H7 (cell line): ENCODE results near the gene ICAM4. TPM values are rescaled to one million over a fixed set of nuclear protein-coding genes. Genes with fewer than 3 reads are reported as not detected.

Source experiments
- DNase-seq: peaks from one replicate; pipeline ENCODE4 v3.0.0; 2012
- H3K27me3 ChIP-seq: 2 replicates; pipeline ENCODE4 v1.6.0; 2011; ENCODE audit warnings: mild to moderate bottlenecking, low read length; ENCODE audit not compliant: control insufficient read depth, insufficient read depth
- H3K36me3 ChIP-seq: replicated peaks from 2 replicates; pipeline ENCODE4 v1.5.1; 2011; ENCODE audit warnings: low read length; ENCODE audit not compliant: control insufficient read depth, insufficient read depth
- H3K4me3 ChIP-seq: 2 replicates; pipeline ENCODE4 v1.5.1; 2011; ENCODE audit warnings: low read depth, mild to moderate bottlenecking, control low read depth, low read length, moderate library complexity; ENCODE audit not compliant: insufficient read depth
- total RNA-seq: library from RNA; depleted of rRNA; stranded (reverse); fragments of >200 nt; shearing (Covaris generic); gene quantifications from 2 replicates; pipeline ENCODE4 v1.2.3, GENCODE V29; 2014

The ICAM4 gene
- total RNA-seq, 1 experiment from 2014 or later = 1.7 TPM

- DNase-seq = no peak
- H3K27me3 ChIP-seq = peaks cover 95% of the 10 kb centered on the region
- H3K4me3 ChIP-seq = peak overlapping the region; percentile 50; the same call in 1 of the 2 replicates
- no peaks in the 10 kb centered on the region for H3K36me3 ChIP-seq
Observed at GRCh38 chr19:10291554-10292205, 4.9 kb downstream of the ICAM4 start.

- Histone ChIP-seq H3K27me3 (peaks cover 93% of the 10 kb centered on the region), H3K4me3 (peak overlapping the region; percentile 50), H3K36me3 (no peaks in the 10 kb centered on the region)
- DNase-seq = peak; percentile 98
Observed at GRCh38 chr19:10292206-10292788, 5.5 kb downstream of the ICAM4 start.

- H3K36me3 ChIP-seq = no peaks in the 10 kb centered on the region
- H3K27me3 ChIP-seq = peaks cover 90% of the 10 kb centered on the region
- peak overlapping the region; percentile 40 for H3K4me3 ChIP-seq
- peak; percentile 75 for DNase-seq
Observed at GRCh38 chr19:10292789-10293636, 6.3 kb downstream of the ICAM4 start.

DNA sequence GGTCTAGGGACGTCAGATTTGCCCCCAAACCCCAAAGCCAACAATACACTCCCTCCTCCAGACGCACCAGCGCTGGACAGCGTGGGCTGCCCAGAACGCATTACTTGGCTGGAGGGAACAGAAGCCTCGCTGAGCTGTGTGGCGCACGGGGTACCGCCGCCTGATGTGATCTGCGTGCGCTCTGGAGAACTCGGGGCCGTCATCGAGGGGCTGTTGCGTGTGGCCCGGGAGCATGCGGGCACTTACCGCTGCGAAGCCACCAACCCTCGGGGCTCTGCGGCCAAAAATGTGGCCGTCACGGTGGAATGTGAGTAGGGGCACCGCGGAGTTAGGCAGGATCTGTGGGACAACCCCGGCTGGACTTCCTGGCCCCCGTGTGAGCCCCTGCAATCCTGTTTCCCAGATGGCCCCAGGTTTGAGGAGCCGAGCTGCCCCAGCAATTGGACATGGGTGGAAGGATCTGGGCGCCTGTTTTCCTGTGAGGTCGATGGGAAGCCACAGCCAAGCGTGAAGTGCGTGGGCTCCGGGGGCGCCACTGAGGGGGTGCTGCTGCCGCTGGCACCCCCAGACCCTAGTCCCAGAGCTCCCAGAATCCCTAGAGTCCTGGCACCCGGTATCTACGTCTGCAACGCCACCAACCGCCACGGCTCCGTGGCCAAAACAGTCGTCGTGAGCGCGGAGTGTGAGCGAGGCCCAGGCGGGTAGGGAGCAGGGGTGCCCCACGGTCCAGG, 7.0 kb downstream of the ICAM4 start:
- H3K36me3 ChIP-seq = no peaks in the 10 kb centered on the region
- H3K4me3 ChIP-seq = no peak overlapping the region
- DNase-seq = peak; percentile 65
- H3K27me3 ChIP-seq = peaks cover 83% of the 10 kb centered on the region

DNA sequence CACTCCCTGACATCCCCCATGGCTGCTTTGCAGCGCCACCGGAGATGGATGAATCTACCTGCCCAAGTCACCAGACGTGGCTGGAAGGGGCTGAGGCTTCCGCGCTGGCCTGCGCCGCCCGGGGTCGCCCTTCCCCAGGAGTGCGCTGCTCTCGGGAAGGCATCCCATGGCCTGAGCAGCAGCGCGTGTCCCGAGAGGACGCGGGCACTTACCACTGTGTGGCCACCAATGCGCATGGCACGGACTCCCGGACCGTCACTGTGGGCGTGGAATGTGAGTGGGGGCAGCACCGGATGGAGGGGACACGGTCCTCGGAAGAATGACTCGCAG, 7.6 kb downstream of the ICAM4 start:
- H3K4me3 ChIP-seq = no peak overlapping the region
- peaks cover 77% of the 10 kb centered on the region for H3K27me3 ChIP-seq
- peak; percentile 89 for DNase-seq
- no peaks in the 10 kb centered on the region for H3K36me3 ChIP-seq

DNA sequence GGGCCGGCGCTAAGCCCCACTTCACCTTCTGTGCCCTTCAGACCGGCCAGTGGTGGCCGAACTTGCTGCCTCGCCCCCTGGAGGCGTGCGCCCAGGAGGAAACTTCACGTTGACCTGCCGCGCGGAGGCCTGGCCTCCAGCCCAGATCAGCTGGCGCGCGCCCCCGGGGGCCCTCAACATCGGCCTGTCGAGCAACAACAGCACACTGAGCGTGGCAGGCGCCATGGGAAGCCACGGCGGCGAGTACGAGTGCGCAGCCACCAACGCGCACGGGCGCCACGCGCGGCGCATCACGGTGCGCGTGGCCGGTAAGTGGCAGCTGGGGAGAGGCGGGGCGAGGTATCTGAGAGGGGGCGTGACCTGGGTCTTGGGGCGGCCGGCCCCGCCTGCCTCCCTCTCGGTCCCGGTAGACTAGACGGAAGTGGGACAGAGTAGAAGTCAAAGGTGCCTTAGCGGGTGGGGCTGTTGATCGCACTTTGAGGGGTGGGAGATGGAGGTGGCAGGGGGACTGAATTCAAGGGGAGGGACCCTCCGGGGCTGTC, 8.6 kb downstream of the ICAM4 start:
- Histone ChIP-seq H3K36me3 (no peaks in the 10 kb centered on the region), H3K27me3 (peaks cover 68% of the 10 kb centered on the region), H3K4me3 (peak overlapping the region; percentile 40; the same call in 1 of the 2 replicates)
- DNase-seq = peak; percentile 90

GRCh38 chr19:10295847-10296591, 9.3 kb downstream of the ICAM4 start:
- DNase-seq = peak; percentile 93
- H3K36me3 ChIP-seq = no peaks in the 10 kb centered on the region
- peak overlapping the region; percentile 40 for H3K4me3 ChIP-seq
- H3K27me3 ChIP-seq = peaks cover 62% of the 10 kb centered on the region

DNA sequence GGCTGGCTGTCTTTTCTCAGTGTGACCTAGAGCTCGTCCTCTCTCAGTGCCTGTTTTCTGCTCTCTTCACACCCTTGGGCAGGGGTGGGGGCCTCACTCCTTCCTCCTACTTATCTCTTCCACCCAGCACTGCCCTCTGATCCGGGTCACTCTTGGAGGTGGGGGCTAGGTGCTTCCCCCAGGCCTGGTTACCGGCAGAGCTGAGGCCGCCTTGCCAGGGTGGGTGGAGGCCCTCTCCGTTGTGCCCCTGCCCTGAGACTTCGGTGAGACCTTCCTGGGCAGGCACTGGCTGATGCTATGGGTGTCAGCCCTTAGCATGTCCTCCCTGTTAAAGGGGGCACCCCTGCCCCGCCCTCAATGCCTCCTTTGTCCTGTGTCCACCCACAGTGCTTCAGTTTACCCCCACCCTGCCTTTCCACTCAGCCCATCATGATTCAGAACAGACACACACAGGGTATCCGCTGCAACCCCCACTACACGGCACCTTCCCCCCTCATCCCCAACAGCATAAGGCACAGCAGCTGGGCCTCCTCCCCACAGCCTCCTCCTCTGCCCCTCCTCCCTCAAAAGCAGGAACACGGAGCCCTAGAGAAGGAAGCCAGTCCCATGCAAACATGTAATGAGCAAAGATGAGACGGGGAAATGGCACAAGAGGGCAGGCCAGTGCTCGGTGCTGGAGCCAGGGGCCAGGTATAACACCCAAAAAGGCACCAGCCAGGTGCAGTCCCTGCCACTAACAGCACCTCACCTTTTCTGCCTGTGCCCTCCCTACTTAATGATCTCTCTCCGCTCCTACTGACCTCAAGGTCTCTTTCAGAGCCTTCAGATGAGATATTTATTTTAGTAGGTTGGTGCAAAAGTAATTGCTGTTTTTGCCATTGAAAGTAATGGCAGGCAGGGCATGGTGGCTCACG, 13.0 kb downstream of the ICAM4 start:
- peaks cover 25% of the 10 kb centered on the region for H3K27me3 ChIP-seq
- H3K4me3 ChIP-seq = no peak overlapping the region
- no peaks in the 10 kb centered on the region for H3K36me3 ChIP-seq
- DNase-seq = peak; percentile 23

GRCh38 chr19:10305139-10305806, 18.5 kb downstream of the ICAM4 start:
- Histone ChIP-seq H3K27me3 (no peaks in the 10 kb centered on the region), H3K36me3 (no peaks in the 10 kb centered on the region), H3K4me3 (no peak overlapping the region)
- DNase-seq = no peak

DNA sequence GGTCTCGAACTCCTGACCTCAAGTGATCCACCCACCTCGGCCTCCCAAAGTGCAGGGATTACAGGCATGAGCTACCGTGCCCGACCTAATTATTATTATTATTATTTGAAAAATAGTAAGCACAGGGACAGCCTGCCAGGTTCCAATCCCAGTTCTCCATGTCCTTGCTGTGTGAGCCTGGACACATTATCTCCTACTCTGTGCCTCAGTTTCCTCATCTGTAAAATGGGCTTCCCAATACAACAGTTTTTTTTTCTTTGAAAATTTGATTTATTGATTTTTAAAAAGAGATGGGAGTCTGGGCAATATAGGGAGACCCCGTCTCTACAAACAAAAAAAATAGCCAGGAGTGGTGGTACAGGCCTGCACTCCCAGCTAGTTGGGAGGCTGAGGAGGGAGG, 19.6 kb downstream of the ICAM4 start:
- no peaks in the 10 kb centered on the region; the same call in 1 of the 2 replicates for H3K36me3 ChIP-seq
- DNase-seq = no peak
- H3K27me3 ChIP-seq = no peaks in the 10 kb centered on the region
- no peak overlapping the region for H3K4me3 ChIP-seq

DNA sequence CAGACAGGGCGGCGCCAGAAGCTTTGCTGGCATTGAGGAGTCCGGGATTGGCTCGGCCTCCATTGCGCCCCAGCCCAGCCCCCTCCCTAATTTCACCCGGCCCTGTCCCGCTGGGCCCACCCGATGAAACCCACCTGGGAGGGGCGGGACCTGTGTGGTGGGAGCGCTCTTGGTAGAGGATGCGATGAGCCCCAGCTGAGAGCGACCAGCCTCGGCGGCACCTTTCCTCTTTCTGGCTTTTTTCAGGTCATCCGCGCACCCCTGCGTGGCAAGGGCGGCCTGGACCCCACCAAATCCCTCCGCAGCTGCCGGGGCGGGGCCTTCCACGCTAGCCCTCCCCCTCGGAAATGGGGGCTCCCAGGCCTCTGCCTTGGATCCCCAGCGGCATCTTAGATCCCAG, 22.7 kb downstream of the ICAM4 start, which contains the start of gene ZGLP1:
ZGLP1 (minus strand) TSS at position 393 of the 400 bp plus-strand sequence.
- H3K36me3 ChIP-seq = no peaks in the 10 kb centered on the region; the same call in 1 of the 2 replicates
- H3K4me3 ChIP-seq = no peak within 1 kb of the TSS
- peak; percentile 47 for DNase-seq
- no peaks in the 10 kb centered on the region for H3K27me3 ChIP-seq

- Histone ChIP-seq H3K36me3 (peaks cover 14% of the 10 kb centered on the region), H3K27me3 (no peaks in the 10 kb centered on the region), H3K4me3 (peak within 1 kb of the TSS; percentile 89)
- peak; percentile 97 for DNase-seq
Observed at GRCh38 chr19:10315335-10316214, 28.8 kb downstream of the ICAM4 start, which contains the start of gene FDX2. Gene FDX2, minus strand, starts transcription at chr19:10316015. Its CDS starts 19 bp downstream, at chr19:10315996.
